ENCODE results near the gene LARGE1.

LARGE1 gene

DNA sequence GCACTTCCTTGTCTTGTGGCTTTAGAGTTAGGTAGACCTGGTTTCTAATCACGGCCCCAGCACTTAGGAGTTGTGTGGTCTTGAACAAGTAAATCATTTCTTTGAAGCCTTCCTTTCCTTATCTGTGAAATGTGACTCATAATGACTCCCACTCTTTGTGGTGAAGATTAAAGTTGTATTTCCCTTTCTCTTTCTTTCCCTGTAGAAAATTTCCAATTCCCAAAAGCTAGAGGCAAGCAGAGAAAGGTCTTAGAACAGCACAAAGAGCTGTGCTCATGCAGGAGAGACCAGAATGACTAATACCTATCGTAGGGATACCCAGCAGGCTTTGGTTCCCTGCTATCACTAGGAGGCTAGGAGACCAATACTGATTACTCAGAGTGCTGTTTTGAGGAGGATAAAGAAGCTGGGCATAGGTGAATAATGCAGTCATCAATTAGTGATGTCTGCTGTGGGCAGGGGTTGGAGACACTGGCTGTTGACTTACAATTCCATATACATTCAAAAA, 591.4 kb downstream of the LARGE1 start:
- DNase-seq: no peak

- no peak for DNase-seq
These were observed 592.9 kb downstream of the LARGE1 start for GRCh38 chr22:33327348-33327860.

DNA sequence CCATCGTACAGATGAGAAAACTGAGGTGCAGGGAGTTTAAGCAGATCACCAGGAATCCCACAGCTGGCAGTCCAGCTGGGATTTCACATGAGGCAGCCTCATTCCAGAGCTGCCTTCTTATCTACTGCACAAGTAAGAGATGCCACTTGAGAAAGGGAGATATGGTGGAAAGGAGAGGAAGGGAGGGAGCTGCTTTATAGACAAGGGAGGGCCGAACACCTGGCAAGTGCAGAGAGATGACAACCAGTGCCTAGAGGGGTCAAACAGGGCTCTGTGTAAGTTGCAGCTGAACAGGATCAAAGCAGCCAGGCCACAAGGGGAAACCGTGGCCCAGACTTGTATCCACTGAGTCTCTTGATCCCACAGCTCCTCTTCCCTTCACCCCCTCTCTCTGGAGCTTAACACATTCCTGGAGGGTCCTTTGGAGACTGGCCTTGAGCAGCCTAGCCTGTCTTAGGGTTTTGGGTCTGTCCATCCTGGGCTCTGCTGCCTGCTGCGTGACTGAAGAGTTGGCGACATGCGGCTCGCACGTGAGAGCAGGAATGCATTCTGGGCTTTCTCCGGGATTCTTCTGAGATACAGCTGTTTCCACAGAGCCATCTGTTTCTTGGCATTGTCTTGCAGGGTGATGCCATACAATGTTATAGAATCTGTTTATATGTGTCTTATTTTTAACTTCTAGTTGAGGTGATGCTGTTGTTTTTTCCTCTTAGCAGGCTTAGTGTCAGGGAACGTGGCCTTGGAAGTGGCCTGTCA, 593.6 kb downstream of the LARGE1 start:
- DNase-seq: no peak

GRCh38 chr22:33325232-33326004, 594.9 kb downstream of the LARGE1 start:
- DNase-seq: no peak

GRCh38 chr22:33324228-33324627, 596.0 kb downstream of the LARGE1 start:
- no peak for DNase-seq

GRCh38 chr22:33321466-33321865, 598.8 kb downstream of the LARGE1 start:
- no peak for DNase-seq

- DNase-seq: no peak
These were observed 604.3 kb downstream of the LARGE1 start for GRCh38 chr22:33315954-33316353.

GRCh38 chr22:33315117-33315516, 605.2 kb downstream of the LARGE1 start:
- no peak for DNase-seq

- DNase-seq: no peak
These were observed 606.0 kb downstream of the LARGE1 start for GRCh38 chr22:33314316-33314715.

DNA sequence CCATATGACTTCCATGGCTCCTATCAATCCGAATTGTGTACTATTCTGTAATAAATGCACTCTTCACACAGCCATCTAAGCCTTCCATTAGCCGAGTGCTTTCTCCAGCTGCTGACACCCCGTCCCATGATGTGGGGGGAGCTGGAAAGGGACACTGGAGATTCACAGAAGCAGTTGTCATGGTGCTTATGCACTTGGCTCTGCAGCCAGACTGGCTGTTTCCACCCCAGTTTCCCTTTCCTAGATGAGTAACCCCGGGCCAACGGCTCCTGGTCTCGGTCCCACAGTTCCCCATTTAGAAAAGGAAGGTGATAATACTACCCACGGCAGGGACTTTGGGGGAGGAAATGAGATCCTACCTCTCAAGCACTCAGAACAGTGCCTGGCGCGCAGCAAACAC, 617.2 kb downstream of the LARGE1 start:
- peak in 10 of 51 donors; percentile 1 to 15 (median 8) for DNase-seq

- DNase-seq: no peak
These were observed 617.7 kb downstream of the LARGE1 start for GRCh38 chr22:33302549-33302948.

GRCh38 chr22:33302049-33302545, 618.2 kb downstream of the LARGE1 start:
- peak in 50 of 51 donors; percentile 9 to 90 (median 66) for DNase-seq

GRCh38 chr22:33300165-33300564, 620.1 kb downstream of the LARGE1 start:
- no peak for DNase-seq

- DNase-seq: peak in 1 of 51 donors; percentile 6
These were observed 620.9 kb downstream of the LARGE1 start for GRCh38 chr22:33299245-33299956.

DNA sequence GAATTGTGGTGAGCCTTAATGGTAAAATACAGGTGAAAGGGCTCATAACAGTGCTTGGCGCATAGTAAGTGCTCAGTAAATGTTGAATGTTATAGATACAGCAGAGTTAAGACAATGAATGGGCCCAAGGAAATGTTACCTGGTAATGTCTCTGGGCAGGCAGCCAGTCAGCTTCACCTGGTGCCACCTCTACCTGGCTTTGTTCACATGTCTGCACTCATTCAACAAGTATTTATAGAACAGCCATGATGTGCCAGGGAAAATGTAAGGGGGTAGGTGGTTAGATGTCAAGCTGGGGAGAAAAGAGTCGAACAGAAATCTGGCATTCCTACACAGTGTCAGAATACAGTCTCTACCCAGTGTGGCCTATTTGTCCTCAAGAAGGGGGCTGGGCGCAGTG, 623.3 kb downstream of the LARGE1 start:
- no peak for DNase-seq

- no peak for DNase-seq
These were observed 632.2 kb downstream of the LARGE1 start for GRCh38 chr22:33288078-33288477.

- DNase-seq: no peak
These were observed 645.2 kb downstream of the LARGE1 start for GRCh38 chr22:33275073-33275443.

GRCh38 chr22:33274214-33275072, 645.8 kb downstream of the LARGE1 start:
- DNase-seq: no peak

- DNase-seq: no peak
These were observed 647.4 kb downstream of the LARGE1 start for GRCh38 chr22:33272871-33273270.

DNA sequence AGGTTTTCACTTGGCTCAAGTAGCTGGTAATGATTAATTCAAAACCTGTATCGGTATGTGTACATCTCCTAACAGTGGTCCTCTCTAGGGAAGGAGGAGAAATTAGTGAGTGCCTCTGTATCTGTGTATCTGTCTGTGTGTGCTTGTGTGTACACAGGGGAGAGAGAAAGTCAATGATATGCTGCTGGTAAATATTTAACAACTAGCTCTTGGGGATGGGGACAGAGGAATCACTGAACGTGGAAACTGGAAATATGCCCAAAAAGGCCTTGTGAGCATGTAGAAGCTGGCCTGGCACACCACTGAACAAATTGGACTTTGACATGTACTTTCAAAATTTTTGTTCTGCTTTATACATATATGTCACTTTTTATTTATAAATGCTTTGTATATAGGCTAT, 648.1 kb downstream of the LARGE1 start:
- no peak for DNase-seq

Data from hypothalamus (tissue), 51 donors.